Measurements from ENCODE around the gene TRIM66. TPM values are rescaled to one million over a fixed set of nuclear protein-coding genes. Genes with fewer than 3 reads are reported as not detected.

Gene TRIM66
- total and polyA plus RNA-seq, 2 of the 8 experiments (the other 6 are each of a cell fraction or from before 2014, with no cell fraction given), result 3.1 to 3.5 TPM

- Histone ChIP-seq H3K56ac (replicated peaks; ENCODE audit: insufficient read length, low read depth, low read length) (no peak overlapping the region), H2BK5ac (ENCODE audit: low read depth, low read length) (no peak overlapping the region), H2BK120ac (replicated peaks; ENCODE audit: low read depth, low read length) (no peak overlapping the region), H3K4me1 (replicated peaks in 1 of 4; ENCODE audit: control insufficient read depth in 3 of 4, insufficient read depth in 4 of 4, low read length in 3 of 4) (no peaks in the 10 kb centered on the region), H3K27me3 (replicated peaks in 1 of 4; ENCODE audit: control insufficient read depth in 3 of 4, extremely low read depth in 1 of 4, insufficient read depth in 3 of 4, low read length in 3 of 4) (no peaks in the 10 kb centered on the region), H3K9me3 (ENCODE audit: insufficient read depth in 2 of 2, low read depth in 1 of 2, low read length in 1 of 2) (no peaks in the 10 kb centered on the region), H2BK20ac (ENCODE audit: low read length) (no peak overlapping the region), H3K79me1 (ENCODE audit: low read depth, low read length) (no peaks in the 10 kb centered on the region), H3K23me2 (ENCODE audit: low read depth, low read length) (no peaks in the 10 kb centered on the region), H2AFZ (ENCODE audit: low read length) (no peak overlapping the region), H3K23ac (ENCODE audit: insufficient read length) (no peak overlapping the region), H3K14ac (ENCODE audit: insufficient read length) (no peak overlapping the region), H4K8ac (ENCODE audit: extremely low read depth, insufficient read depth, low read length) (no peak overlapping the region), H3K18ac (ENCODE audit: extremely low read depth, low read length) (no peak overlapping the region), H3K27ac (ENCODE audit: low read depth, low read length) (no peak overlapping the region), H3K79me2 (ENCODE audit: control insufficient read depth in 1 of 2, insufficient read depth in 2 of 2, low read length in 2 of 2) (no peaks in the 10 kb centered on the region), H4K5ac (ENCODE audit: insufficient read length, low read depth, low read length) (no peak overlapping the region), H3K36me3 (ENCODE audit: control insufficient read depth in 2 of 4, insufficient read depth in 4 of 4, low read length in 3 of 4) (no peaks in the 10 kb centered on the region), H2BK12ac (ENCODE audit: low read depth, low read length) (no peak overlapping the region), H3K4me2 (ENCODE audit: insufficient read depth in 1 of 2, low read depth in 2 of 2, low read length in 2 of 2) (no peak overlapping the region), H2BK15ac (ENCODE audit: low read length) (no peak overlapping the region), H2AK5ac (ENCODE audit: low read depth, low read length) (no peak overlapping the region), H4K91ac (replicated peaks; ENCODE audit: insufficient read length, low read length) (no peak overlapping the region), H3K9ac (replicated peaks in 1 of 4; ENCODE audit: extremely low read depth in 1 of 4, low read depth in 3 of 4, low read length in 3 of 4) (no peak overlapping the region), H3K4ac (replicated peaks; ENCODE audit: insufficient read length, low read depth, low read length) (no peak overlapping the region), H4K20me1 (replicated peaks in 1 of 2; ENCODE audit: control insufficient read depth in 1 of 2, insufficient read depth in 2 of 2, low read length in 2 of 2) (no peaks in the 10 kb centered on the region), H3K4me3 (ENCODE audit: extremely low read depth in 1 of 4, insufficient read depth in 2 of 4, low read depth in 3 of 4, low read length in 4 of 4) (no peak overlapping the region)
- ChIA-PET CTCF (ENCODE audit: partially characterized antibody) (interaction anchor here (0.6 to 2.4 kb wide), 12 partner anchors 9 to 215 kb away, joined by 3 to 12 read pairs (median 3); no protein-coding TSS in a partner anchor), POLR2A (ENCODE audit: partially characterized antibody) (interaction anchor here (0.6 to 3.5 kb wide), 6 partner anchors 9 to 441 kb away, joined by 3 to 16 read pairs (median 4); partner anchors contain the start of genes RPL27A, STK33 and TRIM66)
- WGBS, 2 experiments (ENCODE audit: extremely low coverage in 1 of 2, insufficient coverage in 1 of 2, insufficient read length in 1 of 2, insufficient replicate concordance in 2 of 2, low coverage in 1 of 2, low lambda C conversion rate in 2 of 2, missing lambda C conversion rate in 1 of 2), result 83% methylated on average over 2 of the region's 2 CpGs; no CpG with 5 or more reads in 1 of the 2 experiments
- FAIRE-seq (no peak), DNase-seq (ENCODE audit: low read depth in 1 of 2, low spot score in 2 of 2) (no peak)
- TF ChIP-seq SIX5 (IDR thresholded peaks at IDR 0.05; ENCODE audit: low read depth, low read length), result no peak
Observed at GRCh38 chr11:8603696-8604077, 78.8 kb downstream of the TRIM66 start.
